ENCODE results near the gene DZIP3.

GRCh38 chr3:108554913-108555571, 34.5 kb upstream of the DZIP3 start:
- no peak for TF ChIP-seq YY1 (IDR thresholded peaks at IDR 0.05; ENCODE audit: insufficient read depth, insufficient read length)
- no peak for TF ChIP-seq SUZ12 (IDR thresholded peaks at IDR 0.05; ENCODE audit: extremely low read depth, insufficient read depth, insufficient read length)
- TF ChIP-seq ZNF274 (IDR thresholded peaks at IDR 0.05; ENCODE audit: low read depth, low read length): no peak

All from NT2/D1 (cell line).